Ectodermal cell (in vitro differentiated cells): ENCODE data around the gene SNX18.
"Not testable (repeated sequence)": the region's sequence is repeated elsewhere in the genome, so short reads cannot be mapped to it uniquely, and the experiment has no call there.

Source experiments
- H3K27ac ChIP-seq: 2 replicates; pipeline ENCODE4 v1.7.0; 2013; ENCODE audit warnings: mild to moderate bottlenecking, low read depth, low read length; ENCODE audit not compliant: insufficient read depth, poor library complexity, severe bottlenecking
- H3K27me3 ChIP-seq: 2 replicates; pipeline ENCODE4 v1.7.0; 2013; ENCODE audit warnings: mild to moderate bottlenecking, low read length; ENCODE audit not compliant: insufficient read depth, control insufficient read depth, poor library complexity, severe bottlenecking
- H3K36me3 ChIP-seq: one replicate; pipeline ENCODE4 v1.7.0; 2013; ENCODE audit warnings: low read length; ENCODE audit not compliant: control insufficient read depth, insufficient read depth
- H3K4me1 ChIP-seq: one replicate; pipeline ENCODE4 v1.7.0; 2013; ENCODE audit warnings: low read length; ENCODE audit not compliant: control insufficient read depth, insufficient read depth
- H3K4me3 ChIP-seq: 2 replicates; pipeline ENCODE4 v1.7.0; 2013; ENCODE audit warnings: low read depth, low read length, control low read depth; ENCODE audit not compliant: insufficient read depth
- H3K9me3 ChIP-seq: 2 replicates; pipeline ENCODE4 v1.7.0; 2013; ENCODE audit warnings: mild to moderate bottlenecking, low read length, moderate library complexity; ENCODE audit not compliant: control insufficient read depth
- WGBS, 2 experiments: methylation state at CpG; one replicate each; pipeline ENCODE4 v1.1.7; 2013; ENCODE audit warnings: missing lambda C conversion rate in 2 of 2; 5-methylcytosine and 5-hydroxymethylcytosine counted together

SNX18 gene

GRCh38 chr5:54489648-54489979 lies 27.9 kb upstream of the SNX18 start:
- not testable (repeated sequence) for H3K36me3 ChIP-seq, H3K27me3 ChIP-seq, H3K4me3 ChIP-seq, H3K27ac ChIP-seq, H3K9me3 ChIP-seq, H3K4me1 ChIP-seq
- WGBS, 2 experiments, result 53 to 60% methylated on average over 2 of the region's 2 CpGs

- Histone ChIP-seq H3K9me3 (no peaks in the 10 kb centered on the region), H3K4me1 (no peaks in the 10 kb centered on the region), H3K4me3 (no peak overlapping the region), H3K36me3 (no peaks in the 10 kb centered on the region), H3K27ac (no peak overlapping the region), H3K27me3 (no peaks in the 10 kb centered on the region)
- 89 to 100% methylated on average over 1 of the region's 1 CpG for WGBS, 2 experiments
Observed at GRCh38 chr5:54491326-54491725, 26.2 kb upstream of the SNX18 start.

- Histone ChIP-seq H3K36me3 (no peaks in the 10 kb centered on the region), H3K4me1 (no peaks in the 10 kb centered on the region), H3K9me3 (no peaks in the 10 kb centered on the region), H3K27ac (no peak overlapping the region), H3K27me3 (no peaks in the 10 kb centered on the region), H3K4me3 (no peak overlapping the region)
- 87 to 92% methylated on average over 2 of the region's 2 CpGs for WGBS, 2 experiments
Observed at GRCh38 chr5:54492178-54492577, 25.4 kb upstream of the SNX18 start.

- Histone ChIP-seq H3K27me3 (no peaks in the 10 kb centered on the region), H3K9me3 (no peaks in the 10 kb centered on the region), H3K4me3 (no peak overlapping the region), H3K27ac (no peak overlapping the region), H3K4me1 (no peaks in the 10 kb centered on the region), H3K36me3 (no peaks in the 10 kb centered on the region)
Observed at GRCh38 chr5:54495027-54495426, 22.5 kb upstream of the SNX18 start.

- peaks cover 6% of the 10 kb centered on the region for H3K27me3 ChIP-seq
- peaks cover 7% of the 10 kb centered on the region for H3K4me1 ChIP-seq
- no peaks in the 10 kb centered on the region for H3K9me3 ChIP-seq
- WGBS, 2 experiments, result 31 to 37% methylated on average over 4 of the region's 4 CpGs
- no peak overlapping the region for H3K4me3 ChIP-seq
- peaks cover 5% of the 10 kb centered on the region for H3K36me3 ChIP-seq
- H3K27ac ChIP-seq, result no peak overlapping the region
Observed at GRCh38 chr5:54514291-54514690, 3.3 kb upstream of the SNX18 start.

- H3K4me3 ChIP-seq, result no peak overlapping the region
- H3K27me3 ChIP-seq, result peaks cover 6% of the 10 kb centered on the region
- WGBS, 2 experiments, result 92 to 93% methylated on average over 8 of the region's 8 CpGs
- H3K36me3 ChIP-seq, result peaks cover 5% of the 10 kb centered on the region
- no peaks in the 10 kb centered on the region for H3K9me3 ChIP-seq
- H3K4me1 ChIP-seq, result peaks cover 13% of the 10 kb centered on the region
- no peak overlapping the region for H3K27ac ChIP-seq
Observed at GRCh38 chr5:54514841-54515432, 2.6 kb upstream of the SNX18 start.

- Histone ChIP-seq H3K9me3 (no peaks in the 10 kb centered on the region), H3K4me3 (no peak overlapping the region), H3K36me3 (peaks cover 5% of the 10 kb centered on the region), H3K27me3 (peaks cover 6% of the 10 kb centered on the region), H3K4me1 (peaks cover 17% of the 10 kb centered on the region), H3K27ac (no peak overlapping the region)
- WGBS, 2 experiments, result 87 to 89% methylated on average over 3 of the region's 3 CpGs
Observed at GRCh38 chr5:54515634-54516033, 1.9 kb upstream of the SNX18 start.

GRCh38 chr5:54516051-54516655 lies 1.4 kb upstream of the SNX18 start:
- 83 to 93% methylated on average over 2 of the region's 4 CpGs for WGBS, 2 experiments
- peaks cover 5% of the 10 kb centered on the region for H3K36me3 ChIP-seq
- H3K27ac ChIP-seq, result no peak overlapping the region
- H3K9me3 ChIP-seq, result no peaks in the 10 kb centered on the region
- peaks cover 6% of the 10 kb centered on the region for H3K27me3 ChIP-seq
- H3K4me1 ChIP-seq, result peaks cover 21% of the 10 kb centered on the region
- H3K4me3 ChIP-seq, result no peak overlapping the region

- peaks cover 5% of the 10 kb centered on the region for H3K36me3 ChIP-seq
- H3K9me3 ChIP-seq, result no peaks in the 10 kb centered on the region
- peak overlapping the region; percentile 15 for H3K4me3 ChIP-seq
- H3K27me3 ChIP-seq, result peaks cover 6% of the 10 kb centered on the region
- peaks cover 21% of the 10 kb centered on the region for H3K4me1 ChIP-seq
- 4 to 5% methylated on average over 4 of the region's 4 CpGs for WGBS, 2 experiments
- no peak overlapping the region for H3K27ac ChIP-seq
Observed at GRCh38 chr5:54517174-54517511, 416 bp upstream of the SNX18 start.

GRCh38 chr5:54518146-54518817 lies 723 bp downstream of the SNX18 start:
- Histone ChIP-seq H3K9me3 (no peaks in the 10 kb centered on the region), H3K4me3 (peak overlapping the region; percentile 78), H3K27me3 (peaks cover 6% of the 10 kb centered on the region), H3K4me1 (peaks cover 32% of the 10 kb centered on the region), H3K36me3 (peaks cover 5% of the 10 kb centered on the region), H3K27ac (no peak overlapping the region)
- WGBS, 2 experiments, result 21 to 22% methylated on average over 79 of the region's 79 CpGs
